CMK (cell line): Measurements from ENCODE around the gene EMC8.

Experiments
- DNase-seq: peaks from one replicate; pipeline ENCODE4 v3.0.0-alpha.2; 2010; ENCODE audit warnings: low read depth

EMC8 gene

GRCh38 chr16:85754413-85754812 is 44.9 kb downstream of the EMC8 start:
- DNase-seq: no peak

- no peak for DNase-seq
Measured at GRCh38 chr16:85753976-85754375, 45.4 kb downstream of the EMC8 start.

- DNase-seq: no peak
Measured at GRCh38 chr16:85753559-85753958, 45.8 kb downstream of the EMC8 start.

- DNase-seq: no peak
Measured at GRCh38 chr16:85752511-85753420, 46.6 kb downstream of the EMC8 start.

GRCh38 chr16:85751698-85752501 is 47.4 kb downstream of the EMC8 start:
- no peak for DNase-seq

GRCh38 chr16:85750827-85751697 is 48.3 kb downstream of the EMC8 start, which contains the start of gene C16orf74:
TSS of gene C16orf74 (minus strand) at chr16:85751096. CDS start at chr16:85735217, 15,879 bp downstream.
- DNase-seq: no peak

GRCh38 chr16:85750146-85750826 is 49.1 kb downstream of the EMC8 start:
- no peak for DNase-seq

GRCh38 chr16:85749771-85750145 is 49.6 kb downstream of the EMC8 start:
- DNase-seq: no peak

- DNase-seq: no peak
Measured at GRCh38 chr16:85746460-85747215, 52.7 kb downstream of the EMC8 start.

GRCh38 chr16:85738923-85739715 is 60.2 kb downstream of the EMC8 start:
- DNase-seq: no peak

GRCh38 chr16:85736921-85737320 is 62.4 kb downstream of the EMC8 start:
- no peak for DNase-seq

- no peak for DNase-seq
Measured at GRCh38 chr16:85735946-85736345, 63.4 kb downstream of the EMC8 start.

GRCh38 chr16:85735225-85735635 is 64.1 kb downstream of the EMC8 start:
- DNase-seq: no peak

GRCh38 chr16:85734311-85735017 is 64.9 kb downstream of the EMC8 start:
- DNase-seq: no peak

GRCh38 chr16:85733839-85734170 is 65.5 kb downstream of the EMC8 start:
- DNase-seq: no peak

- DNase-seq: no peak
Measured at GRCh38 chr16:85733155-85733838, 66.0 kb downstream of the EMC8 start.

- no peak for DNase-seq
Measured at GRCh38 chr16:85731179-85731578, 68.2 kb downstream of the EMC8 start.

- DNase-seq: no peak
Measured at GRCh38 chr16:85730186-85730465, 69.2 kb downstream of the EMC8 start.
